AG08395 (cell line): ENCODE data around the gene SUFU.
A peak's percentile ranks its signal among the peaks of the same experiment; 100 is the strongest.
"Not testable (repeated sequence)": the region's sequence is repeated elsewhere in the genome, so short reads cannot be mapped to it uniquely, and the experiment has no call there.

Source experiments
- DNase-seq: peaks from one replicate; pipeline ENCODE4 v3.0.0; 2012; ENCODE audit warnings: mixed read lengths, low spot score

The SUFU gene

DNA sequence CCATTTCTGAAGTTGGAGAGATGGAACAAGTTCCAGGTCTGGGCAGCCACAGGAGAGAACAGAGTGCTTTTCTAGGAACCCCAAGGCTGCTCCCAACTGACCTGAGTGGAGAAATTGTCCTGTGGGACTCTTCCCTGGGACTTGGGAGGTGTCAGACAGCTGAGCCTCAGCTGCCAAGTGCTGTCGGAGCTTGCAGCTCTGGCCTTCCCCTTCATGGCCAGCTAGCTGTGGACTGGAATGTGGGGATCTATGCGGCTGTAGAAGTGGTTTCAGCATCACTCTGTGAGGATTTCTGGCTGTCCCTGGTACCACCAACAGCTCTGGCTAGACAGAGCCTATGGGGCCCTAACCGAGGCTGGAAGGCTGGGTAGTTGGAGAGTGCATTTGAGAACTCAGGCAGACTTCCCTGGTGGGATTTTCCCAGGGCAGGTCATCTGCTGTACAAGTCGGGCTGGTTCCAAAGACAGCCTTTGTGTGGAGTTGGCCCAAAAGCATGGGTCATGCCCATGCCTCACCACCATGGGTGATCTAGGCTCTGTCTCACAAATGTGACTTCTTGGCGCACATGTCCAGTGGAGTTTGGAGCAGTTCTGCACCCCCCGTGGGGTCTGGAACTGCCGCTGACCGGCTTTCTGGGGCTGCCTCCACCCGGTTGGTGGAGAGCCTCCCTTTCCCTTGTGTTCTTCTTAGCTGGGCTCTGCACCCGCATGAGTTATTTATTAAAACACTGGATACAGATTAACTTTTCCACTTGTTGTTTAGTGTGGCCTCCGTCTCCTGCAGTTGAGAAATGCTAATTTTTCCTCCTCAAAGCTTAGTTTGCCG is 10.9 kb downstream of the SUFU start:
- no peak for DNase-seq

DNA sequence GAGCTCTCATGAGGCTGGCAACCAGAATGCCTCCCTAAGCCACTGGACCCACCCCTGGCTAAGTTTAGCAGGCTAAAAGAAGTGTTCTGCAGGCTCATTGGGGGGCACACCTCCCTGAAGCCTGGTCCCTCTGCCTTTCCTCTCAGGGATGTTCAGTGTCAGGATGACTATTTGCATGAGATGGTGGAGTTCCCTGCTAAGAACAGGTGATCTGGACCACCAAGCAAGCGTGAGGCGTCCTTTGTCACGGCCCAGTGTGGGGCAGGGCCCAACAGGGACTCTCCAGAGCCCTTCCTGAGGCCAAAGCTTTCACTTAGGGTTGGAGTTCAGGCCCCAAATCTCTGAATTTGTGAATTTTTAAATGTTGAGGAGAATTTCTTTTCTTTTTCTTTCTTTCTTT is 12.0 kb downstream of the SUFU start:
- DNase-seq: no peak

- peak; percentile 66 for DNase-seq
Observed at GRCh38 chr10:102517553-102517952, 13.8 kb downstream of the SUFU start.

GRCh38 chr10:102519246-102519825 is 15.6 kb downstream of the SUFU start:
- no peak for DNase-seq

DNA sequence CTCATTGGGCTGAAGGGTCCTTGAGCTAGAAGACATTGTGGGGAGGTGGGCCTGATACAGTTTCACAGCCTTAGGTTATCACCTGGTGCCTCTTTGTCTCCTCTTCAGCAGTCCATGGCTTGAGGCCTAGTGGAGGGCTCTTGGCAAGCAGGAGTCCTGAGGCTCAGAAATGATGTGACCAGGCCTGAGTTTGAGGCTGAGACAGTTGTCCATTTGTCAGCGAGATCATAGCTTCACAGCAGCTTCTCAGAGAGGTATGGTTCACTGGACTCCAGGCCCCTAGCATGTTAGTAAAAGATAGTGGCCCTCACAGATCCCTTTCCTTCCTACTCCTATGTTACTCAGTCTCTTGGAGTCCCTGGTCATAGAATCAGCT is 19.1 kb downstream of the SUFU start:
- DNase-seq: no peak

DNA sequence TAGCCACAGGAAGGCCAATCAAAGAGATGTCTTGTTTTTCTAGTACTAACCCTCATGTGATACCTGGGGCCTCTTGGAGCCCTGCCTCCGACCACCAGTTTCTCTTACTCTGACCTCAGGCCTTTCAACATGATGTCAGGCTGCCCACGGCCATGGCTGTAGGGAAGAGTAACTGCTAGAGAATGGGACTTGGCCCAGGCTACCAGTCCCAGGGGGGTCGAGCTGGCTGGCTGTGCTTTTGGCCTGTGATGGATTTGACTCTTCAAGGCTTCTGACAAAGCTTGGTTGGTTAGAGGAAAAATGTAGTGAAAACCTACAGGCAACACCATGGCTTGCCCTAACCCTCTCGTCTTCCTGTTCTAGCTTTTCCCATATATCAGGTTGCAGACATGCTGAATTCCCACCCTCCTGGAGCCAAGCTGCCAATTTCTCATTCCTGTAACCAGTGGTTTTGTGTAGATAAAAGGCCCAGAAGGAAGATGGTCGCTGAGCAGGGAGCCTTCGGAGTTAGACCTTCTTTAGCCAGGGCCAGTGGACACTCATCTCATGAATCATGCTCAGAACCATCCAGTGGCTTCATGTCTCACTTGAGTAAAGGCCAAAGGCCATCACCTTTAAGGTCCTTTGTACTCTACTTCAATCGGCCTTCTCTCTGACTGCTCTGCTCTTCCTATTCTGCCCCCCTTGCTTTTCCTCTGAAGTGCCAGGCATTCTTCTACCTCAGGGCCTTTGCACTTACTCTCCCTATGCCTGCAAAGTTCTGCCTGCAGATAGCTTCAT is 19.7 kb downstream of the SUFU start:
- peak; percentile 40 for DNase-seq

GRCh38 chr10:102524746-102525145 is 21.0 kb downstream of the SUFU start:
- DNase-seq: no peak

DNA sequence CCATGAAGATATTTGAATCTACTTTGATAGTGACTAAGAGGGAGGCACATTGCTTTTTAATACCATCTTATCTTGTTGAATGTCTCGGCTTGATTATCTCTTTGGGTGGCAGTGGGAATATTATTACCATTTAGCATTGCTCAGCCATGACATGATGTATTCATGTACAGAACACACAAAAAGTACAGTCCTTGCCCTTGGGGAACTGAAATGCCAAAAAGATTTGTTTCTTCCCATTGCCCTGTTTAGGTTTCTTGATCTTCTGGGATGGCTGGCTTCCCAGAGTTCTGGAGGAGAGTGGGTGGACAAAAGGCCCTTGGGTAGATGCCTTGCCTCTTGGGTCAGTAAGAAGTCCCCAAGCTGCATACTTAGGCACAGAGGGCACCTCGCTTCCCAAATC is 23.8 kb downstream of the SUFU start:
- no peak for DNase-seq

GRCh38 chr10:102534333-102534732 is 30.6 kb downstream of the SUFU start:
- DNase-seq: no peak

DNA sequence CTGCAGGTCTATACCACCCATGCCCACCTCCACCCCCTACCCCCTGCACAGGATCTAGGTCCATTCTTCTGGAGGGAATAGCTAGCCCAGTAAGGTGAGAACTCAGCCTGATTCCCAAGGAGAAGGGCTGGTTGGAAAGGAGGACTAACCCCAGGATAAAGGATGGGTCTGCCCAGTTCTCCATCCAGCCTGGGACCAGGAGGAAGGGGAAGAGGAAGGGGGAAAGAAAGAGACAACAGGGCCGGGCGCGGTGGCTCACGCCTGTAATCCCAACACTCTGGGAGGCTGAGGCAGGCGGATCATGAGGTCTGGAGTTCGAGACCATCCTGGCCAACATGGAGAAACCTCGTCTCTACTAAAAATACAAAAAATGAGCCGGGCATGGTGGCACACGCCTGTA is 31.2 kb downstream of the SUFU start:
- DNase-seq: not testable (repeated sequence)

DNA sequence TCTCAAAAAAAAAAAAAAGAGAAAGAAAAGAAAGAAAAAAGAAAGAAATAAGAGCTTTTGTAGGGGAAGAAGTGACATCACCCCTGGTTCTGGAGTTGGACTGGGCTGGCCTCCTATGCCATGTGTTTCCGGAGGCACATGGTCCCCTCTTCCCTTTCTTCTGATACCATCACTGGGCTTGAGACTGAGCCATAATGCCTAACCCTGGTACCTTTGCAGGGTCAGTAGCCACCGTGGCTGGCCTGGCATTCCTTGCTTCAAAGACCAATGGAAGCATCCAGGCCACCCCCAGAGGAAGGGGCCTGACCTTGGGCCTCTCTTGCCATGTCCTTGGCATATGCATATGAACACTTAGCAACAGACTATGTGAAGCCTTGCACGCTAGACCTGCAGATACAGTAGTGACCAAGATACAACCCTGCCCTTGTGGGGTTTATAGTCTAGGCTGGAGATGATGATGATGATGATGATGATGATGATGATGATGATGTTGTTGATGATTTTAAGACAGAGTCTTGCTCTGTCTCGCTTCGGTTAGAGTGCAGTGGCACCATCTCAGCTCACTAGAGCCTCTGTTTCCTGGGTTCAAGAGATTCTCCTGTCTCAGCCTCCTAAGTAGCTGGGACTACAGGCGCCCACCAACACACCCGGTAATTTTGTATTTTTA is 31.8 kb downstream of the SUFU start:
- DNase-seq: no peak

DNA sequence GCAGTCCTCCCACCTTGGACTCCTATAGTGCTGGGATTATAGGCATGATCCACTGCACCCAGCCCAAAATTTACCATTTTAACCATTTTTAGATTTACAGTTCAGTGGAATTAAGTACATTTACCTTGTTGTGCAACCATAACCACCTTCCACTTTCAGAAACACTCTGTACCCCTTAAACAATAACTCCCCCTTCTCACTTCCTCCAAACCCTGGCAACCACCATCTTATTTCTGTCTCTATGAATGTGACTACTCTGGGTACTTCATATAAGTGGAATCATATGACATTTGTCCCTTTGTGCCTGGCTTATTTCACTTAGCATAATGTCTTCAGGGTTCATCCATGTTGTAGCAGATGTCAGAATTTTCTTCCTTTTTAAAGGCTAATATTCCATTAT is 33.6 kb downstream of the SUFU start:
- no peak for DNase-seq

- DNase-seq: no peak
Observed at GRCh38 chr10:102537948-102538347, 34.2 kb downstream of the SUFU start.

- no peak for DNase-seq
Observed at GRCh38 chr10:102538811-102539210, 35.0 kb downstream of the SUFU start.

- peak; percentile 34 for DNase-seq
Observed at GRCh38 chr10:102540023-102540422, 36.3 kb downstream of the SUFU start.

- no peak for DNase-seq
Observed at GRCh38 chr10:102542800-102543418, 39.1 kb downstream of the SUFU start.

- no peak for DNase-seq
Observed at GRCh38 chr10:102545265-102545871, 41.6 kb downstream of the SUFU start.

DNA sequence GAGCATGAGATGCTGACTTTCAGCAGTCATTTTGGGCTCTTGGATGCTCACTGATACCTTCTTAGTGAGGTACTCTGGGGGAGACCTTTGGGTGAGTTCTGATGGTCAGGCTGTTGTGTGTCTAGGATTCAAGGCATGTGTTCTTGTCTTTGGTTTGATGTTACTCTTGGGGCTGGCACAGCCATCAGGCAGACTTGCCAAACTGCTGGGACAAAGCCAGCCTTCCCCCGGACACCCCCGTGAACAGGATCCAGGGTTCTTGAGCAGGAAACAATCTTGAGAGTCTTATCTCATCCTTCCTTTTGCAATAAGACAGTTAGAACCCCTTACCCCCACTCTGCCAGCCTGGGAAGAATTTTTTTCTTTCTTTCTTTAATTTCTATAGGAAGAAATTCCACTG is 42.2 kb downstream of the SUFU start:
- DNase-seq: no peak

DNA sequence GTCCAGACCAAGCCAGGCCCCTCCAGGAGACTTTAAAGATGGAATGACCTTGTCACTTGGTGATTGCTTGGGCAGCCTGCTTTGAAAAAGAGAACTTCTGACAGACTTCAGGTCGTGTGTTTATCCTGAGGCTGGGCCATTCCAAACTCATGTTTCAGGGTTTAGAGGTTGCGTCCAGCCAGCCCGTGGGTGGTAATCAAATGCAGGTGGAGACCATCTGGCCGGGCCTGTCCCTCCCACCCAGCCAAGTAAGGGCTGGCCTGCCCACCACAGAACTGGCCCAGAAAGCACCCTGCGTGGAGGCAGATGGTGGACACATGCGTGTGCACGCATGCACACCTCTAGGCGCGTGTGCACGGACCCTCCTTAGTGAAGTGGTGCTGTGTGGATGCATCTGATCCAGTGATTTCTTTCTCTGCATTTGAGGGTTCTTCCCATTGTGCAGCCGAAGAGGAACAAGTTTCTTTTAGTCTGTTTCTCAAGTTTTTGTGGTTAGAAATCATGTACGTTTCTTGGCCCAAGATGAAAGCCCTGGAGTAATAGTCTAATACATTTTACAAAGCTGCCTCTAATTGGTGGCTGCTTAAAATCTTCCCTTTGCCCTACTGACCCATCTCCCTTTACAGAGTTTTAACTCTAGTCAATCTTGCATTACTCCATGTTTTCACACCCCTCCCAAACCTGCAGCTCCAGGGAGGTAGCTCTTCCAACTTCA is 43.0 kb downstream of the SUFU start:
- DNase-seq: peak; percentile 77

DNA sequence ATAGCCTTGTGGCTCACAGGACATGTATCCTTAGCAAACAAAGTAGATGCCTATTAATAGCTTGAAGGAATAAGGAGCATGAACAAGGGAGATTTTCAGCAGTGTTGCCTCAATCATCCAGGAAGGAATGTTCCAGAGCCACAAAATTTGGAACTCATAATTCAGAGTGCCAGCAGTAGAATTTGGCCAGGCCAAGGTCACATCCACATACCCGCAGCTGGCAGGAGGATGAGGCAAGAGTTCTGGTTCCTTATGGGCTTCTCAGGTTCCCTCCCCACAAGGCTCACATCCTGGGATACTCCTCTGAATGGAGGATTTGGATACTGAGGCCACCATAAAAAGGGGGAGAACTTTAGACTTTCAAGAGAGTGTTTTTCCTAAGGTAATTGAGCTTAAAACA is 45.8 kb downstream of the SUFU start:
- peak; percentile 7 for DNase-seq

DNA sequence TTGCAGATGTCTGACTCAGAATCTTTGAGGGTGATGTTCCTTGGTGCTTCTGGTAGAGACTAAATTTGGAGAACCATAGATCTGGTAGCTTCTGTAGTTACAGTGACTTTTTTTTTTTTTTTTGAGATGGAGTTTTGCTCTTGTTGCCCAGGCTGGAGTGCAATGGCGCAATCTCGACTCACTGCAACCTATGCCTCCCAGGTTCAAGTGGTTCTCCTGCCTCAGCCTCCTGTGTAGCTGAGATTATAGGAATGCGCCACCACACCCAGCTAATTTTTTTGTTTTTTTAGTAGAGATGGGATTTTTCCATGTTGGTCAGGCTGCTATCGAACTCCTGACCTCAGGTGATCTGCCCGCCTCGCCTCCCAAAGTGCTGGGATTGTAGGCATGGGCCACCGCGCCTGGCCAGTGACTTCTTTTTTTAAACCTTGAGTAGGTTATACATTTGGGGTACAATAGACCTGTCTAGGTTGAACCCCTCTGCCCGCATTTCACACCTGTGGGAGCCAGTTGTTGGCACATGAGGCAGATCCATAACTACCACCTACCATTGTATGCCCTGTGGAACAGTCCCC is 47.0 kb downstream of the SUFU start:
- no peak for DNase-seq
